Measurements from ENCODE around the gene XPR1. TPM values are rescaled to one million over a fixed set of nuclear protein-coding genes. Genes with fewer than 3 reads are reported as not detected.

XPR1 gene
- total and polyA plus RNA-seq, 8 donors = 0.92 to 27.0 (median 4.5) TPM

DNA sequence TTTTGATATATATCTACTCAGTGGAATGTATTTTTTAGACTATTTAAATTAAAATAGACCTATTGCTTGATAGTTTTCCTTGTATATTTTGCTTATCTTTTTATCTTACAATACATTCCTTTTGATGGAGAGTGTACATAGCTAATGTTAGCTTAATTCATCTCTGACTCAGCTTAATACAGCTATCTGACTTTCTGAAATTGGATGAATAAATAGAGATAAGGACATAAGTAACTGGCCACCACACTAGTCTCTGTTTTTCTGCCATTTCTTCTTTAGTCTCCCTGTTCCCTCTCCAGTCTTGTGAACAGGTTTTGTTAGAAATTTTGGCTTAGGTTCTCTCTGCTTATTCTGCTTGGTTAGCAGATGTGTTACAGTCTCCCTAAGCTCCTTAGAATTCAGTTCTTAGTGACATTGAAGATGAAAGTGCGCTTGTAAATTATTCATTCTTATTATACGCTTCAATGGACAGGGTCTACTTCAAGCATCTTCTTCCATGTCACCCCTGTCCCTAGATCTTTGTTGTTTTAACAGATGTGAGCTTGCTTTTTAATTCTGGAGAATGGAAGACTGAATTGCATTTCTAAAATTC, 59.6 kb downstream of the XPR1 start:
- 50 to 72% (median 65%) methylated on average over 2 of the region's 2 CpGs for WGBS, 5 donors
- Histone ChIP-seq H3K4me1 (peaks cover 0 to 17% (median 6%) of the 10 kb centered on the region in 4 donors), H3K4me3 (no peak overlapping the region), H3K27me3 (no peaks in the 10 kb centered on the region), H3K36me3 (no peaks in the 10 kb centered on the region), H3K9me3 (peaks cover 0 to 2% (median 0%) of the 10 kb centered on the region in 4 donors), H3K27ac (no peak overlapping the region)
- no peak for DNase-seq
- TF ChIP-seq POLR2AphosphoS5 (IDR thresholded peaks at IDR 0.05) = no peak
- TF ChIP-seq EP300 (IDR thresholded peaks at IDR 0.05) = no peak
- TF ChIP-seq POLR2A (IDR thresholded peaks at IDR 0.05) = no peak
- TF ChIP-seq, protein P1, sequence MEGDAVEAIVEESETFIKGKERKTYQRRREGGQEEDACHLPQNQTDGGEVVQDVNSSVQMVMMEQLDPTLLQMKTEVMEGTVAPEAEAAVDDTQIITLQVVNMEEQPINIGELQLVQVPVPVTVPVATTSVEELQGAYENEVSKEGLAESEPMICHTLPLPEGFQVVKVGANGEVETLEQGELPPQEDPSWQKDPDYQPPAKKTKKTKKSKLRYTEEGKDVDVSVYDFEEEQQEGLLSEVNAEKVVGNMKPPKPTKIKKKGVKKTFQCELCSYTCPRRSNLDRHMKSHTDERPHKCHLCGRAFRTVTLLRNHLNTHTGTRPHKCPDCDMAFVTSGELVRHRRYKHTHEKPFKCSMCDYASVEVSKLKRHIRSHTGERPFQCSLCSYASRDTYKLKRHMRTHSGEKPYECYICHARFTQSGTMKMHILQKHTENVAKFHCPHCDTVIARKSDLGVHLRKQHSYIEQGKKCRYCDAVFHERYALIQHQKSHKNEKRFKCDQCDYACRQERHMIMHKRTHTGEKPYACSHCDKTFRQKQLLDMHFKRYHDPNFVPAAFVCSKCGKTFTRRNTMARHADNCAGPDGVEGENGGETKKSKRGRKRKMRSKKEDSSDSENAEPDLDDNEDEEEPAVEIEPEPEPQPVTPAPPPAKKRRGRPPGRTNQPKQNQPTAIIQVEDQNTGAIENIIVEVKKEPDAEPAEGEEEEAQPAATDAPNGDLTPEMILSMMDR (IDR thresholded peaks at IDR 0.05) = no peak
- intact Hi-C loops (cut with DNase I; ENCODE audit: low total_unique reads) = no loop called here

DNA sequence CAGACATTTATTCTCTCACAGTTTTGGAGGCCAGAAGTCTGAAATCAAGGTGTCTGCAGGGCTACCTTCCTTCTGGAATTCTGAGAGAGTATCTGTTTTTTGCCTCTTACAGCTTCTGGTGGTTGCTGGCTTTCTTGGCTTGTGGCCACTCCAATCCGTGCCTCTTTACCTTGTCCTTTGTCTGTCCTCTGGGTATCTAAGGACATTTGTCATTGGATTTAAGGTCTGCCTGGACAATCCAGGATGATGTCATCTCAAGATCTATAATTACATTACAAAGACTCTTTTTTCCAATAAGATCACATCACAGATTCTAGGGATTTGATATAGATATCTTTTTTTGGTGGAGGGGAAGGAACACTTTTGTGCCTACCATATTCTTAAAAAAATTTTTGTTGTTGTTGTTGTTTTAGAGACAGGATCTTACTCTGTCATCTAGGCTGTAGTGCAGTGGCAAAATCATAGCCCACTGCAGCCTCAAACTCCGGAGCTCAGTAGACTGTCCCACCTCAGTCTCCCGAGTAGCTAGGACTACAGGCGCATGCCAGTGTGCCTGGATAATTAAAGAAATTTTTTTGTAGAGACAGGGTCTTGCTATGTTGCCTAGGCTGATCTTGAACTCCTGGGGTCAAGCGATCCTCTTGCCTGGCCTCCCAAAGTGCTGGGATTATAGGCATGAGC, 61.9 kb downstream of the XPR1 start:
- intact Hi-C loops (cut with DNase I; ENCODE audit: low total_unique reads) = no loop called here
- no peak overlapping the region for H3K27ac ChIP-seq
- no peaks in the 10 kb centered on the region for H3K27me3 ChIP-seq
- DNase-seq = no peak
- 78 to 92% (median 90%) methylated on average over 5 of the region's 5 CpGs for WGBS, 5 donors
- H3K4me3 ChIP-seq = no peak overlapping the region
- no peak for TF ChIP-seq POLR2A (IDR thresholded peaks at IDR 0.05)
- no peak for TF ChIP-seq EP300 (IDR thresholded peaks at IDR 0.05)
- TF ChIP-seq, protein P1 (IDR thresholded peaks at IDR 0.05) = no peak
- no peak for TF ChIP-seq POLR2AphosphoS5 (IDR thresholded peaks at IDR 0.05)
- peaks cover 0 to 25% (median 15%) of the 10 kb centered on the region in 4 donors for H3K9me3 ChIP-seq
- H3K4me1 ChIP-seq = peaks cover 0 to 17% (median 6%) of the 10 kb centered on the region in 4 donors
- no peaks in the 10 kb centered on the region for H3K36me3 ChIP-seq

DNA sequence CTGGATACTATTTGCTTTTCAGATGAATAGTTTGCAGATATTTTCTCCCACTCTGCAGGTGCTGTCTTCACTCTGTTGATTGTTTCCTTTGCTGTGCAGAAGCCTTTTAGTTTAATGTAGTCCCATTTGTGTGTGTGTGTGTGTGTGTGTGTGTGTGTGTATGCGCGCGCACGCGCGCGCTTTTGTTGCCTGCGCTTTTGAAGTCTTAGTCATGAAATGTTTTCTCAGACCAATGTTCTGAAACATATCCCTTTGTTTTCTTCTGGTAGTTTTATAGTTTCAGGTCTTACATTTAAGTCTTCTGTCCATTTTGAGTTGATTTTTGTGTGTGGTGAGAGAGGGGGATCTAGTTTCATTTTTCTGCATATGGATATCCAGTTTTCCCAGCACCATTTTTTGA, 63.5 kb downstream of the XPR1 start:
- no peak overlapping the region for H3K27ac ChIP-seq
- TF ChIP-seq POLR2A (IDR thresholded peaks at IDR 0.05) (no peak), POLR2AphosphoS5 (IDR thresholded peaks at IDR 0.05) (no peak), EP300 (IDR thresholded peaks at IDR 0.05) (no peak)
- TF ChIP-seq, protein P1 (IDR thresholded peaks at IDR 0.05) = no peak
- peaks cover 0 to 17% (median 6%) of the 10 kb centered on the region in 4 donors for H3K4me1 ChIP-seq
- no peak for DNase-seq
- H3K36me3 ChIP-seq = no peaks in the 10 kb centered on the region
- WGBS, 5 donors = 83 to 92% (median 91%) methylated on average over 8 of the region's 8 CpGs
- intact Hi-C loops (cut with DNase I; ENCODE audit: low total_unique reads) = no loop called here
- H3K27me3 ChIP-seq = no peaks in the 10 kb centered on the region
- no peak overlapping the region for H3K4me3 ChIP-seq
- H3K9me3 ChIP-seq = peaks cover 0 to 28% (median 18%) of the 10 kb centered on the region in 4 donors

- no peaks in the 10 kb centered on the region for H3K27me3 ChIP-seq
- 90 to 98% (median 95%) methylated on average over 1 of the region's 1 CpG for WGBS, 5 donors
- no peak for DNase-seq
- H3K9me3 ChIP-seq = peaks cover 0 to 28% (median 18%) of the 10 kb centered on the region in 4 donors
- no peak overlapping the region for H3K27ac ChIP-seq
- intact Hi-C loops (cut with DNase I; ENCODE audit: low total_unique reads) = no loop called here
- peaks cover 0 to 12% (median 5%) of the 10 kb centered on the region in 4 donors for H3K4me1 ChIP-seq
- no peak for TF ChIP-seq EP300 (IDR thresholded peaks at IDR 0.05)
- TF ChIP-seq POLR2AphosphoS5 (IDR thresholded peaks at IDR 0.05) = no peak
- no peak for TF ChIP-seq POLR2A (IDR thresholded peaks at IDR 0.05)
- TF ChIP-seq, protein P1 (IDR thresholded peaks at IDR 0.05) = no peak
- H3K4me3 ChIP-seq = no peak overlapping the region
- no peaks in the 10 kb centered on the region for H3K36me3 ChIP-seq
Observed at GRCh38 chr1:180696361-180696760, 64.5 kb downstream of the XPR1 start.
